GM21576 (cell line): ENCODE data around the gene PRKCH.

ENCODE experiments used
- ATAC-seq: cut with Tn5 transposase; IDR thresholded peaks from one replicate; pipeline ENCODE4 v1.9.1; 2021; ENCODE audit warnings: mild to moderate bottlenecking, moderate library complexity; ENCODE audit not compliant: unreplicated experiment

PRKCH gene

DNA sequence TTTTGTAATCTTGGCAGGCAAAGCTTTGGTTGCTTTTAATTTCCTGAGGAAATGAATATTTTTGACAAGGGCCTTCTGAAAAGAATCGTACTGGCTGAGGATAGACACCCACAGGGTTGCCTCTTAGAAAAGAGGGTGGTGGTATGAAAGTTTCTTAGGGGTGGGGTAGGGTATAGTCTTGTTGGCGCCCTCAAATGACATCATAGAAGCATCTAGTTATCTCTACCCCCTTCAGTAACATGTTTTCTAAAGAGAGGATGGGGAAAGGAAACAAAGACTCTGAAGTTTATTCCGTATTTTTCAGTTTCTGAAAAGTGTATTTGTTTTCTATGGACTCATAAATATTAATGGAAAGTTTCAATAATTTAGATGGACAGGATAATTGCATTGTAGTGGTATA is 13.7 kb downstream of the PRKCH start:
- no peak for ATAC-seq

DNA sequence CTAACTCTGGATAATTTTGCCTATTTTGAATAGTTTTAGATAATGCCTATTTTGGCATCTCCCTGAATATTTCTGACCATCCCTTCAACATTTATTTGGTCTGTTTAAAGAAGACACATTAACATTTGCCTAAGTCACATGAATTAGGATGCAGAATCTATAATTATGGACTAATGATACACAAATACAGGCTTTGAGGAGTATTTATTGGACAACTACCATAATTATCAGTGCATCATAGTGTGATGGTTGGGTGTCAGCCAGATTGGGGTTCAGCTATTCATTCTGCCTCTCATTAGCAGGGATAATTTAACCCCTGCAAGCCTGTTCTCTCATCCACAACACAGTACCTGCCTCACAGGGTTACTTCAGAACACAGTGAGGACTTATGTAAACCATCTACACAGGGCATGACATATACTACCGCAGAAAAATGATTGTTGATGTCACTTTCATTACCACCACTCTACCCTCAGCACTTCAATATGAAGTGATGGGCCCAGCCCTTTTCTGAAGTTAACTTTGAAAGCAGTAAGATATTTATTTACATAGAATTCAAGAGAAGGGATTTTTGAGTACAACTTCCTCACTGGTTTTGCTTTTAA is 14.4 kb downstream of the PRKCH start:
- no peak for ATAC-seq

DNA sequence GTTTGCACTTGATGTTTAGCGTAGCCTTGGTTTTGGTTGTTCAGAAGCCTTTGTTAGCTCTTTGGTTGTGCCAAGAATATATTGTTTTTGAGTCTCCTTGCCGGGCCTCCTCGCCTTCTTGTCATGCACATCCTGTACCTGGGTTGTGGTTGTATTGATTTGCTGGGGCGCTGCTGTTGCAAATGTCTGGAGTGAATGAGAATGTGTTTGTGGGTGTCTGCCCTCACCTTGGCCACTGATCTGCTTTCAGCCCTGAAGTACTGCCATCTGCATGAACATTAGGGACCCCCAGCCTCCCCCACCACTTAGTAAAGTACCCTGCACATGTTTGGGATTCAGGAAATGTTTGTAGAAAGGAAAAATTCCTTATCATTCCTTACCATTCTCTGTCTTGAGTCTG is 16.5 kb downstream of the PRKCH start:
- ATAC-seq, result no peak

DNA sequence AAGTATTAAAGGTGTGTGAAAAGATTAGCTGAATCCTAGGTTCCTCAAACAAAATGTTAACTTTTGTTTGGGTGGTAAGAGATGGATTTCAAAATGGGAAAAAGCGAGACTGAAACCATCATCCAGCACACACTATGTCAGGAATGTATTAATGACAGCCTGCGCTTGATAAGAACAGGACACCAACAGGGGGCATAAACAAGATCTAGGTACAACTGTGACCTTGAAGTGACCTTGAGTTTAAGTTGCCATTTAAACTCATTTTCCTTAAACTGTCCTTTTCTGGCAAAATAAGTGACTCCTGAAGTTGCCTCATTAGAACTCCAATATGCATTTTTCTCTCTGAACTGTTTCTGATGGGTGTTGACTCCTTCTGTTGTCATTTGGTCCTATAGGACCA is 17.1 kb downstream of the PRKCH start:
- no peak for ATAC-seq

- no peak for ATAC-seq
These were observed 20.2 kb downstream of the PRKCH start for GRCh38 chr14:61341275-61342206.

DNA sequence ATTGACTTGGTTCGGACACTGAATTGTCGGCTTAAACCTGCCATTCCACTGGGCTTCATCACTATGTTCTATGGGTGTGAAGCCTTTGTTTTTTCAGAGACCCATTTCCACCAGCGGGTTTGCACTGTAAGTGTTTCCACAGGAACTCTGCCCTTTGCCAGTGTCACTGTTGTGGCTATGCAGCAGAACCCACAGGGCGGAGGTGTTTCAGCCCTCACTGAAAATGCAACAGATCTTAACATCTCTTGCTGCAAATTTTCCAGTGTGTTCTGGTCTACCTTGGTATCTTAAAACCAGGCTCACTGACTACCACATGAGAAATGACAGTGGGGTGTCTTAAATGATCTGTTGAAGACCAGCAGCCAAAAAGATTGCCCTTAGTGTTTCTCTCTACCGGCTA is 21.1 kb downstream of the PRKCH start:
- no peak for ATAC-seq

DNA sequence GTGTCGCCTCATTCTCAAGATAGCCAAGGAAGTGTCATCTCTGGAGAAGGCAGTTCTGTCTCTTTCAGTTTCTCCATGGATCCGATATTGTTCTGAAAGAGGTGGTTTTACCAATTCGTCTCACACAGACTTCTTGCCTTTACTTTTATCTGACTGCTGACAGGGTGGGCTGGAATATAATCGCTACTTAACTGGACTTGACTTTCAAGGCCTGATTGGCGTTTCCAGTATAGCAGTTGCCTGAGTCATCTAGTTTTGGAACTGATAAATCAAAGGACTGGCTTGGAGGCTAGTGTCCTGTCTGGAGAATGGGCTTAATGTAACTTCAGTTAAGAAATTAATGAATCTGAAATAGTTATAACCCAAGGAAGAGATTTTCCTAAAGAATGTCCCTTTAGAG is 21.6 kb downstream of the PRKCH start:
- ATAC-seq, result no peak

- no peak for ATAC-seq
These were observed 22.1 kb downstream of the PRKCH start for GRCh38 chr14:61343471-61343870.

GRCh38 chr14:61343991-61344405 is 22.6 kb downstream of the PRKCH start:
- ATAC-seq, result no peak

DNA sequence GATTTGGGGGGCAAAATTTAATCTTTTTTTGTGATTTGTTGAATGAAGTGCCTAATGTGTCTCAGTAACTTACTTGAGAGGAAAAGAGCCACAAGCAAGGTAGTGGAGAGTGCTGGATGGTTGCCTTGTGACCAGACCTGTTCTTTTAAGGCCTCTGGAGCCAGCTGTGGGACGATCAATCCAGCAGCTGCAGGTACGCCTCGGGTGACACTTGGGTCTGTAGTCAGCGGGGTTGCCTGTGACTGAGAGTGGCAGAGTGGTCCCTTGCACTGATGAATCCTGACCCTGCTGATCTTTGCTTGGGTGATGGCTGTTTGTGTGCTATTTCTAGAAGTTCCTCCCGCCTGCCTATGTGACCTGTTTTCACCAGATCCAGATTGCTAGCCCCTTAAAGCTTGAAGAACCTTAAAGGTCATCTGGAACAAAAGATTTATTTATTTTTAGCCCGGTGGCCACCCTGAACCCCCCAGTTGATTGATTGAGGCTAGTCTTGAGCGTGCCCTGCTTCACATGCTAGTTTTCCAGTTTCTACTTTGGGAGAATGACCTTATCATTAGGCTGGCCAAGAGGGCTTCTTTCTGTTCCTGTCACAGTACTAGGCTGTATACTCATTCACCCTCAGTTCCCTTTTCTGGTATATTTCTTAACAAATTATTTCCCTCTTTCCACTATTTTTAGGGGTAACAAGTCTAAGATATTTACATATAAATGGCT is 23.2 kb downstream of the PRKCH start:
- ATAC-seq, result no peak

- ATAC-seq, result no peak
These were observed 23.7 kb downstream of the PRKCH start for GRCh38 chr14:61345151-61345482.

- ATAC-seq, result no peak
These were observed 24.8 kb downstream of the PRKCH start for GRCh38 chr14:61346221-61346620.

DNA sequence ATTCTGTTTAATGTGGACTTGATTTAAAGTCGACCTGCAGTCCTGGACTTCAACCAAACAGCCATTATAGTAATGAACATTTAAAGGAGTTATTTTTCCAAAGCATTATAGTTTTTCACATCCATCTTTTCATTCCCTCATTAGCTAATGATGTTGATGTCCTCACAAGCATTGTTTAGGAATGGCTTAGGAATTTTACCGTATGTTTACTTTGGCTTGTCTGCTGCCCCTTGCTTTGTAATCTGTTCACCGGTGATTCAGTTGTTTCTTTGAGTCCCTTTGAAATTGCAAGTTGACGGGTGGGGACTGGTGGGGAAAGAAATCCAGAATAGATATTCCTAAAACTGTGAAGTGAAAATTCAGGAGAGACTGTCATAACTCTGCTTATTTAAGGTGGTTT is 25.4 kb downstream of the PRKCH start:
- no peak for ATAC-seq

DNA sequence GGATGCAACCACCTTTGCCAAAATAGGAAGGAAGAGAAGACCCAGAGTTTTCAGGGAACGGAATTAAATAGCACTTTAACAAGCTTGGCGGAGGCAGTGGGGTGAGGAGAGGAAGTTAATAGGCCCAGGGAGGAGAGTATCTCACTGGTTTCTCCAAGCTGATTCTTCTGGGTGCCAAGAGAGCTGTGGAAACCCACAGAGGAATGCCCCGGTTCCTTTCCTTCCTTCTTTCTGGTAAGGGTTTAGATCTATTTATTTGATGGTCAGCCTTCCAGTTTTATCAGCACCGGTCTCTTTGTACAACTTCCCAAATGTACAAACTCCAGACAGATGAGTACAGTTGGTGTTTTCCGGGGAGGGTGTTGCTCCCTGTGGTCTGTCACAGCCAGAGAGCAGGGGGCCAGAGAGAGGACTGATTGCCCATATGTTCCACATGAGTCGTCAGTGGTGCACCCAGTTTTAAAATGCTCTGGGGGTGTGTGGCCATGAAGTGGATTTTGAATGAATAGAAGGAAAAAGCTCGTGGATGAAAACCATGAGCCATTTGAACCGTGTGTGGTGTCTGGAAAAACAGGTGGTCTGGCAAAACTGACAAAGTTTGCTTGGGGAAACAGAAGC is 26.6 kb downstream of the PRKCH start:
- no peak for ATAC-seq

- no peak for ATAC-seq
These were observed 29.3 kb downstream of the PRKCH start for GRCh38 chr14:61350427-61351270.

DNA sequence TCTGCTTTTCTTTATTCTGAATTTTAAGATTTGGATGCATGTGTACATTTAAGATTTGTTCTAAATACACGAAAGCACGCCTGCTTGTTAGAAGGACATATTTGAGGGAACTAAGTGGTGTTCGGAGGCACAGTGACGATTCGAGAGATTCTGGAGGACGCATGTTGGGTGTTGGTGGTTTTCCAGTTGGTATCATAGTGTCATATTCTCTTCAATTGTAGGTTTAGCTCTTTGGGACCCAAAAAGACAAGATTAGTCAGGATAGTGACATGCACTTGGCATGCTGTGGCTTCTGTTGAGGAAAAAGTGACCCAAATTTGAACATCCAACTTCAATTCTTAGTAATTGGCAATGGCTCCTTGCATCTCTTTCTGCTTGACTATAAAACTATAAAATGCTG is 30.1 kb downstream of the PRKCH start:
- ATAC-seq, result no peak

DNA sequence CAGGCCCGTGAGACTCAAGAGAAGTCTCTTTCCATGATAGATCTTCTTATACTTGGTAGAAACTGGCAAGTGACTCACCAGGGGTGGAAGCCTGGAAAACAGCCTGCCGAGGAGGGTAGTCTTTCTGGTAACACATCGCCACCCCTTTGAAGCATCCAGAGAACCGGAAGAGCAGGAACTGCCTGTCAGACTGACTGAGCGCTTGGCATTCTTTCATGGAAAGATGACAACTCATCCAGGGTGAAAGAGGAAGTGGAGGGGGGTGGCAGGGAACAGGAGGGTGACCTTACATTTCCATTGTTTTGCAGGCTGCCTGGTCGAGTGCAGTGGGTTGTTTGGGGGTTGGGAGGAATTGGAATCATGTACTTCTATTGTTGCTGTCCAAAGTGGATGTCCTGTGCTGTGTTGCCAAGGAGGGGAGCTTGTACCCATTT is 34.5 kb downstream of the PRKCH start:
- no peak for ATAC-seq

DNA sequence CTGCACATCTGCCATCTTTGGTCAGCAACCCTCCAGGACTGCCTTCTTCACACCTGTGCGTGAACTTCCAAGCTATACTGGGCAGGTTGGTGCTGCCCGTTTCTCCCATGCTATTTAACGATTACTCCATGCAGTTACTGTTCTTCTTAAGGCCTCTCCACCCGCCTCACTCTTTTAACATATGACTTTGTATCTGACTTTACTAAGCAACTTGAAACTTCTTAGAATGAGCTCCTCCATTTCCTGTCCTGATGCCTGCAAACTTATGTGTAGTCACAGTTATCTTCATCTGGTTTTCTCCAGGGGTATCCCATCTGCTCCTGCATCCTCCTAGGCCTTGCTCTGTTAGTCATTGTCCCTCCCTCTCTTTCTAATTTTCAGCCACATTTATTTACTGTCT is 35.7 kb downstream of the PRKCH start:
- ATAC-seq, result no peak

DNA sequence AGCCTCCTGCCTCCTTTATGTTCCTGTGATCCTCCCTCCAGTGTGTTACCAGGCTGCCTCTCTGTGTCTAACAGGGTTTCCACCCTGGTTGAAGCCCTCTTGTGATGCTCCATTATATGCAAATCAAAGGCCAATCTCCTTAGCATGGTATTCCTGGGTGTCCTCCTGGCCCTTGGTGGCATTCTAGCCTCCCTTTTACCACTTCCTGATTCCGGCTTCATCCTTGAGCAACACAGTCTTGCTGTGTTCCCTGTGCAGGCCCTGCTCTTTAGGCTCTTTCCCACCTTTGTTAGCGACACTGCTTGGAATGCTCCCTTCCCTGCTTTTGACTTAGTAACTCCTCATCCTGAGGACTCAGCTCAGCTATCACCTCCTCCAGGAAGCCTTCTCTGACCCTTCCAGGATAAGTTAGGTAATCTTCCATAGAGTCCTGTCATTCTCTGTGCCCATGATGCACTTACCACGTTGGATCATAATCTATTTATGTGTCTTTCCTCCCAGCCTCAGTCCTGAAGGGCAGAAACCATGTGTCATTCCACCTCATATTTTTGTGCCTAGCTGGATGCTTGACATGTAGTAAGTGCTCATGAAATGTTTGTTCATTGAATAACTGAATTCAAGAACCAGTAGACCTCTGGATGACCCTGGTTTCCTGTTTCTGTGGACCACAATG is 37.3 kb downstream of the PRKCH start:
- ATAC-seq, result no peak
